GM18907 (cell line): Measurements from ENCODE around the gene DYNC2H1.
"Not testable (repeated sequence)": the region's sequence is repeated elsewhere in the genome, so short reads cannot be mapped to it uniquely, and the experiment has no call there.

Source experiments
- ATAC-seq: cut with Tn5 transposase; IDR thresholded peaks from one replicate; pipeline ENCODE4 v1.9.1; 2021; ENCODE audit warnings: mild to moderate bottlenecking, moderate library complexity; ENCODE audit not compliant: unreplicated experiment

The DYNC2H1 gene

GRCh38 chr11:103112364-103112763 is 3.1 kb downstream of the DYNC2H1 start:
- ATAC-seq = no peak

- no peak for ATAC-seq
These were observed 5.6 kb downstream of the DYNC2H1 start for GRCh38 chr11:103114836-103115235.

GRCh38 chr11:103125462-103125861 is 16.2 kb downstream of the DYNC2H1 start:
- ATAC-seq = no peak

GRCh38 chr11:103141986-103142385 is 32.8 kb downstream of the DYNC2H1 start:
- ATAC-seq = not testable (repeated sequence)

GRCh38 chr11:103147627-103148026 is 38.4 kb downstream of the DYNC2H1 start:
- no peak for ATAC-seq

GRCh38 chr11:103157542-103157941 is 48.3 kb downstream of the DYNC2H1 start:
- ATAC-seq = no peak

GRCh38 chr11:103164093-103164796 is 55.0 kb downstream of the DYNC2H1 start:
- no peak for ATAC-seq

- ATAC-seq = no peak
These were observed 57.9 kb downstream of the DYNC2H1 start for GRCh38 chr11:103167166-103167565.

GRCh38 chr11:103170865-103171264 is 61.6 kb downstream of the DYNC2H1 start:
- ATAC-seq = no peak

- no peak for ATAC-seq
These were observed 66.4 kb downstream of the DYNC2H1 start for GRCh38 chr11:103175461-103176129.

GRCh38 chr11:103183981-103184611 is 74.9 kb downstream of the DYNC2H1 start:
- ATAC-seq = no peak

GRCh38 chr11:103202048-103202651 is 92.9 kb downstream of the DYNC2H1 start:
- ATAC-seq = no peak

- ATAC-seq = no peak
These were observed 101.3 kb downstream of the DYNC2H1 start for GRCh38 chr11:103210543-103210942.

- no peak for ATAC-seq
These were observed 106.6 kb downstream of the DYNC2H1 start for GRCh38 chr11:103215812-103216211.

- no peak for ATAC-seq
These were observed 110.9 kb downstream of the DYNC2H1 start for GRCh38 chr11:103220133-103220532.

- ATAC-seq = no peak
These were observed 113.6 kb downstream of the DYNC2H1 start for GRCh38 chr11:103222806-103223205.

- ATAC-seq = no peak
These were observed 119.6 kb downstream of the DYNC2H1 start for GRCh38 chr11:103228807-103229206.

GRCh38 chr11:103234974-103235373 is 125.7 kb downstream of the DYNC2H1 start:
- no peak for ATAC-seq

- ATAC-seq = no peak
These were observed 132.3 kb downstream of the DYNC2H1 start for GRCh38 chr11:103241574-103241973.

- ATAC-seq = no peak
These were observed 144.9 kb downstream of the DYNC2H1 start for GRCh38 chr11:103254123-103254522.

- ATAC-seq = no peak
These were observed 148.1 kb downstream of the DYNC2H1 start for GRCh38 chr11:103257360-103257759.
